ENCODE results near the gene AQP6.

- TF ChIP-seq SUZ12 (IDR thresholded peaks at IDR 0.05; ENCODE audit: extremely low read depth, insufficient read depth, insufficient read length) (no peak), ZNF274 (IDR thresholded peaks at IDR 0.05; ENCODE audit: low read depth, low read length) (no peak), YY1 (IDR thresholded peaks at IDR 0.05; ENCODE audit: insufficient read depth, insufficient read length) (no peak)
Measured at GRCh38 chr12:49980501-49981349, 8.0 kb downstream of the AQP6 start.
